Muscle of leg (tissue), 11 donors: ENCODE measurements around the gene KLHL26. TPM values are rescaled to one million over a fixed set of nuclear protein-coding genes. Genes with fewer than 3 reads are reported as not detected.
"Not testable (repeated sequence)": the region's sequence is repeated elsewhere in the genome, so short reads cannot be mapped to it uniquely, and the experiment has no call there.

Experiments
- DNase-seq: peaks from one replicate; pipeline ENCODE4 v3.0.0; 2013
- H3K27ac ChIP-seq: one replicate; pipeline ENCODE4 v1.5.1; 2013; ENCODE audit warnings: mild to moderate bottlenecking, low read length, control low read depth
- H3K27me3 ChIP-seq: one replicate; pipeline ENCODE4 v1.6.1; 2013; ENCODE audit warnings: low read length; ENCODE audit not compliant: control insufficient read depth, insufficient read depth
- H3K36me3 ChIP-seq: one replicate; pipeline ENCODE4 v1.6.1; 2013; ENCODE audit warnings: low read length; ENCODE audit not compliant: control insufficient read depth, insufficient read depth
- H3K4me1 ChIP-seq: one replicate; pipeline ENCODE4 v1.6.1; 2013; ENCODE audit warnings: low read length; ENCODE audit not compliant: control insufficient read depth, insufficient read depth
- H3K4me3 ChIP-seq: one replicate; pipeline ENCODE4 v1.5.1; 2013; ENCODE audit warnings: low read length, control low read depth
- H3K9me3 ChIP-seq: replicated peaks from 2 replicates; pipeline ENCODE4 v1.6.1; 2013; ENCODE audit warnings: low read depth, low read length; ENCODE audit not compliant: control insufficient read depth
- WGBS: methylation state at CpG from one replicate; pipeline ENCODE4 v1.1.5; 2013; ENCODE audit warnings: missing lambda C conversion rate; ENCODE audit not compliant: insufficient coverage; 5-methylcytosine and 5-hydroxymethylcytosine counted together
- polyA plus RNA-seq, 8 donors: library from polyadenylated mRNA; unstranded; fragments of 120-200 nt; gene quantifications; one replicate each; pipeline versions ENCODE4 v1.2.1 to v1.2.3, GENCODE V29; 2013; ENCODE audit warnings: inconsistent platforms in 1 of 8, low replicate concordance in 1 of 8; ENCODE audit not compliant: insufficient read length in 8 of 8, insufficient read depth in 1 of 8
- total RNA-seq: library from RNA; stranded (reverse); fragments of 120-200 nt; gene quantifications from one replicate; pipeline ENCODE4 v1.2.4, GENCODE V29; 2013

The KLHL26 gene
- total and polyA plus RNA-seq, 9 donors: 2.0 to 5.8 (median 4.0) TPM

DNA sequence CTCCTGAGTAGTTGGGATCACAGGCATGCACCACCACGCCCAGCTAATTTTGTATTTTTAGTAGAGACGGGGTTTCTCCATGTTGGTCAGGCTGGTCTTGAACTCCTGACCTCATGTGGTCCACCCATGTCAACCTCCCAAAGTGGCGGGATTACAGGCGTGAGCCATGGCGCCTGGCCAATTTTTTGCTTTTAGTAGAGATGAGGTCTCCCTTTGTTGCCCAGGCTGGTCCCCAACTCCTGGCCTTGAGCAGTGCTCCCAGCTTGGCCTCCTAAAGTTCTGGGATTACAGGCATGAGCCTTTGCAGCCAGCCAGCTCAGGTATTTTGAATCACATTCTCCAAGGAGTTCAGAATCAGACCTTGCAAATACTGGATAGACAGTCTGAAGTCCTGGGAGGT is 44.1 kb upstream of the KLHL26 start:
- Histone ChIP-seq H3K4me1 (peaks cover 57% of the 10 kb centered on the region), H3K36me3 (peaks cover 13% of the 10 kb centered on the region), H3K27me3 (peaks cover 27% of the 10 kb centered on the region)
- not testable (repeated sequence) for H3K4me3 ChIP-seq, H3K27ac ChIP-seq, DNase-seq, H3K9me3 ChIP-seq
- WGBS: no CpG with 5 or more reads among the region's 5 CpGs

DNA sequence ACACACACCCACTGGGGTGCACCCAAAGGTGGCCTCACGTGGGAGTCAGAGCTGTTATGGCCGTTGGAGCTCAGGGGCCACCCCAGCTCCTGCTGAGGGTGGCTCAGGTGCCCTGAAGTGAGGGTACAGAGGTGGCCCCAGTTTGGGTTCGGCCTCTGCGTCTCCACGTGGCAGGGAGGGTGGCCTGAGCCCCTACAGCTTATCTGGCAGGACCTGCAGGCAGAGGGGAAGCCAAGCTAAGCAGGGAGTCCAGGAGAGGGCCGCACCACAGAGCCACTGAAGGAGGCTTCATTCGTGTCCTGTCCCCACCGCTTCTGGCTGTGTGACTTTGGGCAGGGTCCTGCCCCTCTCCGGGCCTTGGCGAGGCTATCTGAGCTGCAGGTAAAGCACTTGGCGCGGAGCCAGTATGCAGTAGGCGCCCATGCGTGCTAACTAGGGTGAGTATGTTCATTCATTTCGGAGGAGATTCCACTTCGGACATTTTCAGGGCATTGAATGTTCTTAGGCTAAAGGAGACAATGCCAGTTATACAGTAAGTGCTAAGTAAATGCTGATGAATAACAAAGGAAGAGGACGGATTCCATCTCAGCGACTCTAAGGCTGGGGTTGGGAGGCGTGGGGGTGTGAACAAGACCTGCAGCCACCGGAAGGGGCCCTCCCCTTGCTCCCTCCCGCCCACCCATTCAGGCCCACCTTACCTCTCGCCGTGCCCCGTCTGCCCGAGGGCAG is 43.3 kb upstream of the KLHL26 start:
- Histone ChIP-seq H3K27ac (no peak overlapping the region), H3K9me3 (no peaks in the 10 kb centered on the region), H3K36me3 (peaks cover 13% of the 10 kb centered on the region), H3K4me3 (no peak overlapping the region), H3K27me3 (peaks cover 35% of the 10 kb centered on the region), H3K4me1 (peaks cover 55% of the 10 kb centered on the region)
- 51% methylated on average over 16 of the region's 25 CpGs for WGBS
- DNase-seq: no peak

DNA sequence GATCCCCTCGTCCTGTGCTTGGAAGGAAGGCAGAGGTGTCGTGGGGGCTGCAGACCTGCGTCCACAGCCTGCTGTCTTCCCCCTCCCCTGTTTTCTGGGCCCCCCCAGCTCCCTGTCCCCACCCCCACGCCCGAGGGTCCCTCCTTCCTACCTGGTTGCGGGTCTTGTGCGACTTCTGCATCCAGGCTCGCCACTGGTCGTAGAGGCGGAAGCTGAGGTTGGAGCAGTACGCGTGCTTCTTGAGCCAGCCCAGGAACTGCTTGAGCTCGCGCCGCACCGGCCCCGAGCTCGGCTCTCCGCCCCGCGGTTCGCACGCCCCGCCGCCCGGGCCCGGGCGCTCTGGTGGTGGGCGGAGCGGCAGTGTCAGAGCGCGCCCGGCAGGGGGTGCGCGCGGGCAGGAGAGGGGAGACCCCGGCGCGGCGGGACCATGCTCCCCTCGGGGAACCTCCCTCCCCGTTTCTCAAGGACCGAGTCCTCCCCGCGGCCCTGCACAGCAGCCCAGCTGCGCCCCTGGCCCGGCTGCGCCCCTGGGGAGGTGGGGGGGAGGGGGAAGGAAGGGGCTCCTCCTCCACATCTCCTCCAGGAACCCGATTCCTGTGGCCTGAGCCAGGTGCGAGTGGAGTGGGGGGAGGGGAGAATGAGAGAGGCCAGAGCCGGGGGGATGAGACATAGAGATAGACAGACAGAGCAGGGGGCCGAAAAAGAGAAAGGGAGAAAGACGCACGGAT is 42.6 kb upstream of the KLHL26 start:
- Histone ChIP-seq H3K36me3 (peaks cover 13% of the 10 kb centered on the region), H3K27ac (no peak overlapping the region), H3K27me3 (peaks cover 41% of the 10 kb centered on the region), H3K4me1 (peaks cover 56% of the 10 kb centered on the region), H3K4me3 (peak overlapping the region; percentile 30), H3K9me3 (no peaks in the 10 kb centered on the region)
- peak; percentile 93 for DNase-seq
- WGBS: 1% methylated on average over 42 of the region's 54 CpGs

DNA sequence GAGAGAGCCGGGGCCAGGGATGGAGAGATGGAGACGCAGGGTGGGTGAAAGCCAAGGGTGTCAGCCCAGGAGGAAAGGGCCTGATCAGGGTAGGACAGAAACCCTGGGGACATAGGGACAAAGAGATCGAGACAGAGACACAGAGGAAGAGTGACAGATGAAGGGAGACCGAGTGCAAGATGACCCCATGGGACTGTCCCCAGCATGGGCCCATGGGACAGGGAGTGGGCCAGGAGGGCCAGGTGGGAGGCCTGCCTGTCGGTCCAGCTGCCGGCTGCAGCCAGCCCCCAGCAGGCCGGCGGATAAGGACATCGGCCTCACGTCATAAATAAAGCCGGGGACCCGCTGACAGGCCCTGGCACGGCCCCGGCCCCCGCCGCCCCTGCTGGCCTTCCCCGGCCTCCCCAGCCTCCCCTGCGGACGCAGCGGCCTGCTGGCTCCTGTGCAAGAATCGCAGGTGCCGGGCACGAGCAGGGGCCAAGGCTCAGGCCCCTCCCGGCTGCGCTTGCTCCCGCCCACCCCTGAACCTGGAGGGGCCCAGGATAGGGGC is 41.9 kb upstream of the KLHL26 start:
- peaks cover 51% of the 10 kb centered on the region for H3K4me1 ChIP-seq
- no peak overlapping the region for H3K27ac ChIP-seq
- 3% methylated on average over 26 of the region's 26 CpGs for WGBS
- peak overlapping the region; percentile 30 for H3K4me3 ChIP-seq
- no peaks in the 10 kb centered on the region for H3K9me3 ChIP-seq
- peaks cover 13% of the 10 kb centered on the region for H3K36me3 ChIP-seq
- peaks cover 47% of the 10 kb centered on the region for H3K27me3 ChIP-seq
- peak; percentile 81 for DNase-seq

DNA sequence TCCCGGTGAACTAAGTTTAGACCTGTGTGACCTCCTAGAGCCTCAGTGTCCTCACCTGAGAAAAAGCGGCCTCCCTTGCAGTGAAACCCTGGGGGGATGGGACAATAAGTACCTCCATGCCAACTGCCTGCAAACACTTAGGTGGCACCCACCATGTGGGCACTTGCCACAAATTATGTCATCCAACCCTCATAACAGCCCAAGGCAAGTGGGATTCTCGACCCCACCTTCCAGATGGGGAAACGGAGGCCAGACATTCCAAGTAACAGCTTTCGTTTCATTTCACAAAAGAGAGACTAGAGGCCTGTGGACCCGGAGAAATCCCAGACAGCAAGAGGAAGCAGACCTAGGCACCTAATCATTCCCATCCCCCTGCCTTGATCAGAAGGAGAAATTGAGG is 41.4 kb upstream of the KLHL26 start:
- peaks cover 13% of the 10 kb centered on the region for H3K36me3 ChIP-seq
- H3K9me3 ChIP-seq: no peaks in the 10 kb centered on the region
- peaks cover 45% of the 10 kb centered on the region for H3K4me1 ChIP-seq
- DNase-seq: peak; percentile 50
- H3K27ac ChIP-seq: no peak overlapping the region
- H3K4me3 ChIP-seq: no peak overlapping the region
- 58% methylated on average over 4 of the region's 6 CpGs for WGBS
- peaks cover 47% of the 10 kb centered on the region for H3K27me3 ChIP-seq

DNA sequence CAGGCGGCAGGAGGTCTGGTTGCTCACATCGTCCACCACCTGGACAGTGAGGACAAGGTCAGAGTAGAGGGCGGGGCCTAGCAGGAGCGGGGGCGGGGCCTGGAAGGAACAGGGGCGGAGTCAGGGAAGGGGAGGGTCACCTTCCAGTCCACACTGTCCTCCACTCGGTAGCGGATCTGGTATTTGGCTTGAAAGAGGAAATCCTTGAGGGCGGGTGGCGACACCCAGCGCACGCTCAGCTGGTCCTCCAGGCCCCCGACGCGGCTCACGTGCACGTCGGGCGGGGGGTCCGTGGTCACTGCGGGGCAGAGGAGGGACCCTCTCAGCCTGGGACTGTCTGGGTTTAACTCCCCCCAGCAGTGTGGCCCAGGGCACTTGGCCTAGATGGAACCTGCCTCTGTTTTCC is 40.1 kb upstream of the KLHL26 start:
- Histone ChIP-seq H3K4me1 (peaks cover 38% of the 10 kb centered on the region), H3K27ac (no peak overlapping the region), H3K9me3 (no peaks in the 10 kb centered on the region), H3K27me3 (peaks cover 55% of the 10 kb centered on the region), H3K36me3 (peaks cover 5% of the 10 kb centered on the region), H3K4me3 (no peak overlapping the region)
- WGBS: 27% methylated on average over 12 of the region's 21 CpGs
- DNase-seq: peak; percentile 51

DNA sequence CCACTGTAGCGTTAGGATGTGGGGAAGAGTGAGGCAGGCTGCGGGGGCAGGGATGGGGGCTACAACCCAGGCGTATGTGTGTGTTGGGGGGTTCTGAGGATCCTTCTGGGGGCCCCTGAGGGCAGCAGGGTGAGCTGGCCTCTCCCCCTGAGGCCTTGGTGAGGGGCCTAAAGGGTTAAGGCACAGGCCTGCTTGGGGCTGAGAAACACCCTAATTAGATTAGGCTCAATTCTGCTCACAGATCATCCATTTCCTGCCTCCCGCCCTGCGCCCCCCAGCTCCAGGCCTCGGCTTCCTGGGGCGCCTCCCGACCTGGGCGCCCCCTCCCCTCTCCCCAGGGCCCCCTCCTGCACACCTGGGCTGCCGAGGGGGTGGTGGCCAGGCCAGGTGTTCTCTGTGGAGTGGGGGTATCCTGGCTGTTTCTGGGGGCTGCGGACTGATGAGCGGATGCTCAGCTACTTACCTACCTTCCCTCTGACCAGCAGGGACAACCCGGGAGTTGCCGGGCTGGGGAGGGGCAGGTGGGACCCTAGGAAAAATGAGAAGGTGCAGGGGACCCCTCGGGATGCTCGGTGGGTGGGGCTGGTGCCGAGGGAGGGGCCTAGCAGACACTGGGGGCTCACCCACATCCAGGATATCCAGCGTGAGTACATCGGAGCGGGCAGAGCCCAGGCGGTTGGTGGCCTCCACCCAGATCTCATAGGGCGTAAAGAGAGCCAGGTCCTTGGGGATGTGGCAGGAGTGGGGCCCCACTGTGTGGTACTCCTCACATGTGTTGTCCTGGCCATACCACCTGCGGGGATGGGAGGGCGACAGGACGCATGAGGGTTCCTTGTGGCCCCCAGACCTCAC is 38.8 kb upstream of the KLHL26 start:
- 62% methylated on average over 8 of the region's 25 CpGs for WGBS
- Histone ChIP-seq H3K4me1 (peaks cover 35% of the 10 kb centered on the region), H3K27ac (no peak overlapping the region), H3K4me3 (no peak overlapping the region), H3K36me3 (no peaks in the 10 kb centered on the region), H3K27me3 (peaks cover 68% of the 10 kb centered on the region), H3K9me3 (no peaks in the 10 kb centered on the region)
- no peak for DNase-seq

DNA sequence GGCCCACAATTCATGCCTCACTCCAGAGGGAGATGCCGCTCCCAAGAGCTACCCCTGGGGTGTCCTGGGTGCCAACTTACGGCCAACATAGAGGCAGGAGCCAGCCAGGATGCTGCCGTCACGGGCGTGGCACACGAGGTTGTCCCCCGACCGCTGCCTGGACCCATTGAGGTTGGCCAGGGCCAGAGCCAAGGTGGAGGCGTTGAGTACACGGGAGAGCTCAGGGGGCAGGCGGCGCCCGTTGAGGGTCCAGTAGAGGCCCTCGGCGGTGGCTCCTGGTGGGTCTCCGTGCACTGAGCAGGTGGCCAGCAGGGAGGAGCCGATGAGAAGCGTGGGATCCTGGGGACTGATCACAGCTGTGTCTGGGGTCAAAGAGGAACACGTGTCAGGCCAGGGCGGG is 37.3 kb upstream of the KLHL26 start:
- WGBS: 82% methylated on average over 18 of the region's 20 CpGs
- no peak overlapping the region for H3K27ac ChIP-seq
- no peaks in the 10 kb centered on the region for H3K36me3 ChIP-seq
- H3K27me3 ChIP-seq: peaks cover 80% of the 10 kb centered on the region
- H3K9me3 ChIP-seq: no peaks in the 10 kb centered on the region
- no peak for DNase-seq
- no peak overlapping the region for H3K4me3 ChIP-seq
- peaks cover 43% of the 10 kb centered on the region for H3K4me1 ChIP-seq

DNA sequence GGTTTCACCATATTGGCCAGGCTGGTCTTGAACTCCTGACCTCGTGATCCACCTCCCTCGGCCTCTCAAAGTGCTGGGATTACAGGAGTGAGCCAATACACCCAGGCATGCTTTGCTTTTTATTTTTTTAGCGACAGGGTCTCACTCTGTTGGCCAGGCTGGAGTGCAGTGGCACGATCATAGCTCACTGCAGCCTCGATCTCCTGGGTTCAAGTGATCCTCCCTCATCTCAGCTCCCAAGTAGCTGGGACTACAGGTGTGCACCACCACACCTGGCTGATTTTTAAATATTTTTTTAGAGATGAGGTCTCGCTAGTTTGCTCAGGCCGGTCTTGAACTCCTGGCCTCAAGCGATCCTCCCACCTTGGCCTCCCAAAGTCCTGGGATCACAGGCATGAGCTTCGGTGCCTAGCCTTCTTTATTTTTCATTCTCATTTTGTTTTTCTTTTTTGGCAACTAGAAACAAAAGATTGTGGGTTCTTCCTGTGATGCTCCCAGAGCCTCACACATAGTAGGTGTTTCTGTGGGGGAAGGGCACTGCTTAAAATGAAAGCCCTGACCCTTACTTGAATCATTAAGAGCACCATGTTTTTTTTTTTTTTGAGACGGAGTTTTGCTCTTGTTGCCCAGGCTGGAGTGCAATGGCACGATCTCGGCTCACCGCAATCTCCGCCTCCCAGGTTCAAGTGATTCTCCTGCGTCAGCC is 36.0 kb upstream of the KLHL26 start:
- H3K4me3 ChIP-seq, DNase-seq, H3K9me3 ChIP-seq, H3K36me3 ChIP-seq, H3K27ac ChIP-seq: not testable (repeated sequence)
- peaks cover 38% of the 10 kb centered on the region for H3K4me1 ChIP-seq
- peaks cover 82% of the 10 kb centered on the region for H3K27me3 ChIP-seq
- WGBS: 90% methylated on average over 10 of the region's 15 CpGs
